Neutrophil (primary cell): Measurements from ENCODE around the gene NLRX1.
A peak's percentile ranks its signal among the peaks of the same experiment; 100 is the strongest.

ENCODE experiments used
- H3K27ac ChIP-seq: fragments of 200-600 bp; sonication (generic); 2 replicates; pipeline ENCODE4 v1.5.1; 2016; ENCODE audit warnings: mild to moderate bottlenecking, moderate library complexity
- H3K27me3 ChIP-seq: fragments of 200-600 bp; sonication (generic); 2 replicates; pipeline ENCODE4 v1.6.0; 2016; ENCODE audit warnings: mild to moderate bottlenecking
- H3K36me3 ChIP-seq: fragments of 200-600 bp; sonication (generic); 2 replicates; pipeline ENCODE4 v1.5.1; 2017
- H3K4me1 ChIP-seq, 2 experiments: fragments of 200-600 bp in 1 of 2; sonication (generic) in 1 of 2; 1 replicate in 1 of 2; 2 replicates in 1 of 2; pipeline versions ENCODE4 v1.5.1 to v1.6.1; 2013 to 2016; ENCODE audit warnings: low read depth in 1 of 2, low read length in 1 of 2, mild to moderate bottlenecking in 1 of 2, moderate library complexity in 1 of 2; ENCODE audit not compliant: control insufficient read depth in 1 of 2, insufficient read depth in 1 of 2
- H3K4me3 ChIP-seq, 2 experiments: fragments of 200-600 bp in 1 of 2; sonication (generic) in 1 of 2; 1 replicate in 1 of 2; 2 replicates in 1 of 2; pipeline ENCODE4 v1.5.1; 2013 to 2016; ENCODE audit warnings: low read depth in 1 of 2, low read length in 1 of 2, mild to moderate bottlenecking in 1 of 2, moderate library complexity in 1 of 2
- H3K9me3 ChIP-seq: fragments of 200-600 bp; sonication (generic); 2 replicates; pipeline ENCODE4 v1.5.1; 2016
- CTCF ChIP-seq: fragments of 200-600 bp; sonication (generic); IDR thresholded peaks from 2 replicates; pipeline ENCODE4 v1.5.1; 2016; ENCODE audit warnings: antibody characterized with exemption

The NLRX1 gene

GRCh38 chr11:119149786-119150275 lies 18.7 kb upstream of the NLRX1 start:
- H3K27me3 ChIP-seq = peaks cover 98% of the 10 kb centered on the region
- no peaks in the 10 kb centered on the region for H3K36me3 ChIP-seq
- no peak for TF ChIP-seq CTCF
- peaks cover 10 to 19% of the 10 kb centered on the region in 2 experiments for H3K4me1 ChIP-seq
- H3K4me3 ChIP-seq = peak overlapping the region in 1 of 2 experiments; percentile 62
- no peaks in the 10 kb centered on the region for H3K9me3 ChIP-seq
- no peak overlapping the region for H3K27ac ChIP-seq

- H3K27ac ChIP-seq = no peak overlapping the region
- H3K4me1 ChIP-seq = peaks cover 10 to 15% of the 10 kb centered on the region in 2 experiments
- peaks cover 100% of the 10 kb centered on the region for H3K27me3 ChIP-seq
- no peaks in the 10 kb centered on the region for H3K9me3 ChIP-seq
- no peaks in the 10 kb centered on the region for H3K36me3 ChIP-seq
- H3K4me3 ChIP-seq = no peak overlapping the region
- TF ChIP-seq CTCF = no peak
Measured at GRCh38 chr11:119152043-119152442, 16.5 kb upstream of the NLRX1 start.

- no peaks in the 10 kb centered on the region for H3K36me3 ChIP-seq
- H3K4me3 ChIP-seq = no peak overlapping the region
- H3K27ac ChIP-seq = no peak overlapping the region
- H3K9me3 ChIP-seq = no peaks in the 10 kb centered on the region
- peaks cover 97% of the 10 kb centered on the region for H3K27me3 ChIP-seq
- H3K4me1 ChIP-seq = peaks cover 10 to 15% of the 10 kb centered on the region in 2 experiments
- no peak for TF ChIP-seq CTCF
Measured at GRCh38 chr11:119152604-119153003, 15.9 kb upstream of the NLRX1 start.

GRCh38 chr11:119153049-119153818 lies 15.3 kb upstream of the NLRX1 start:
- H3K9me3 ChIP-seq = no peaks in the 10 kb centered on the region
- no peak overlapping the region for H3K27ac ChIP-seq
- TF ChIP-seq CTCF = no peak
- no peak overlapping the region for H3K4me3 ChIP-seq
- no peaks in the 10 kb centered on the region for H3K36me3 ChIP-seq
- H3K4me1 ChIP-seq = peaks cover 10 to 15% of the 10 kb centered on the region in 2 experiments
- H3K27me3 ChIP-seq = peaks cover 91% of the 10 kb centered on the region

DNA sequence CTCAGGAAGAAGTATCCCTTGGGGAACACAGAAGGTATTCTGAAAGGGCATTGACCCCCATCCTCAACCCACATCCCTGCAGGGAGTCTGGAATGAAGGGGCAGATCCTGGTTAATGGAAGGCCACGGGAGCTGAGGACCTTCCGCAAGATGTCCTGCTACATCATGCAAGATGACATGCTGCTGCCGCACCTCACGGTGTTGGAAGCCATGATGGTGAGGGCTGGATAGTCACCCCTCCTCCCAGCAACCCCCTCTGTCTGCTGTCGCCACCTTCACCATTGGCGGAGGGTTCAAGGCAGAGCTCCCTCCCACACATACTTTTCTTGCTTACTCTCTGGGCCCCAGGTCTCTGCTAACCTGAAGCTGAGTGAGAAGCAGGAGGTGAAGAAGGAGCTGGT lies 14.3 kb upstream of the NLRX1 start:
- H3K4me3 ChIP-seq = no peak overlapping the region
- TF ChIP-seq CTCF = no peak
- H3K27ac ChIP-seq = no peak overlapping the region
- H3K9me3 ChIP-seq = no peaks in the 10 kb centered on the region
- H3K4me1 ChIP-seq = peaks cover 4 to 7% of the 10 kb centered on the region in 2 experiments
- no peaks in the 10 kb centered on the region for H3K36me3 ChIP-seq
- H3K27me3 ChIP-seq = peaks cover 82% of the 10 kb centered on the region
